HG03469 (cell line): ENCODE results near the gene HSD17B12.

Experiments used
- ATAC-seq: cut with Tn5 transposase; IDR thresholded peaks from one replicate; pipeline ENCODE4 v1.9.1; 2021; ENCODE audit warnings: mild to moderate bottlenecking, moderate library complexity, moderate number of reproducible peaks; ENCODE audit not compliant: unreplicated experiment

The HSD17B12 gene

DNA sequence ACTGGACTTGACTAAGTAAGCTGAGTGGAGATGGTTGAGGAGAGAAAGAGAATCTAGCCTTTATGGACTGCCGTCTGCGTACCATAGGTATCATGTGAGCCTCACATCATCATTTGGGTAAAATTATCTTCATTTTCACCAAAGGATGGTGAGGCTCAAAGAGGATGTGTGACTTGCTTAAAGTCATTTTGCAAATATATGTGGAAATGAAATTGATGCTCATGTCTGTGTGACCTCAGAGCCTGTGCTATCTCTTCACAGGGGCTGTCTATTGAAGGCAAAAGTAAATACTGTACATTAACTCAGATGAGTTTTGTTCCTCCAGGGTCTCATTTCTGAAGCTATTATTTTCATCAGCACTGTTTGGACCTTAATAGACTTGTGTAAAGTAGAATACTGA lies 116.8 kb downstream of the HSD17B12 start:
- ATAC-seq, result no peak

DNA sequence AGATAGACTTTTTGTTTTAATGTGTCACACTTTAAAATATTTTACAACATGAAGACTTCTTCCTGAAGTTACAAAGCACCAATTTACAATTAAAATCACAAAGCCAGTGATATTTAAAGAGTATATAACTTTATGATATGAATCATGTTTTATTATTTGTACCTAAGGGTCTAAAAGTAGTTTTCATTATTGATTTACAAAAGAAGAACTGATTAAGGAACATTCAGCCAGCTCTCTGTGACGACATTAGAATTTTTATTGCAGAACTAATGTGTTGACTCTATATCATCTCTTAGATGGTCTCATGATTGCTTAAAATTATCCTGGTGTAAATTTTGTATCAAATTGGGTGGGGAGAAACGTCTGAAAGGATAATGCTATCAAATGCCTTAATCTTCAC lies 117.3 kb downstream of the HSD17B12 start:
- no peak for ATAC-seq

DNA sequence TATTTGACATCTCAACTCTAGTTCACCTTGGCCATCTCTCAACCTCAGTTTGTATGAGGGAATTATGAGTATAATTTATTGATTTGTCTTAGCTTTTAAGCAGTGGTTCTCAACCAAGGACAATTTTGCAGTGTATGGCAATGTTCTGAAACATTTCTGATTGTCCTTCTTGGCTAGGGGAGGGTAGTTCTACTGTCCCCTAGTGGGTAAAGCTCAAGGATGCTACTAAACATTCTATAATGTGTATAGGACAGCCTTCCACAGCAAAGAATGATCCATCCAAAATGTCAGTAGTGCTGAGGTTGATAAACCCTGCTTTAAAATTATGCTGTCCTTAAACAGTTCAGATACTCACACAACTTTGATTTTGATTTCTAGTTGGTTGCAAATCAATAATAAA lies 122.0 kb downstream of the HSD17B12 start:
- no peak for ATAC-seq

DNA sequence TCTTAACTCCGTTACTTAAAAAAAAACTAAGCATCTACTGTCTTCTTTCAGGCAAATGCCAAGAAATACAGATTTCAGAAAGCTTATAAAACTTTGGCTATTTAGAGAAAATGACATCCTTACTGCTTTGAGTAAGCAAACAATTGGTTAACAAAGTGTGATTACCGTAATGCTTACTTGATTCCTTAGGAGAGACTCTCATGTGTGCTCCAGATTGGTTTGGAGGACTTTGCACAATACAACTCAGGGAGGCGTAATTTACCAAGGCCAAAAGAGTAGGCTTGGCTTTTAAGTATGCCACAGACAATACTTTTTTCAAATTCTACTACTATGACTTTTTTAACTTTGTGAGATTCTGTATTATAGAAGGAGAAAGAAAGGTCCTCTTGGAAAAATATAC lies 123.2 kb downstream of the HSD17B12 start:
- no peak for ATAC-seq

DNA sequence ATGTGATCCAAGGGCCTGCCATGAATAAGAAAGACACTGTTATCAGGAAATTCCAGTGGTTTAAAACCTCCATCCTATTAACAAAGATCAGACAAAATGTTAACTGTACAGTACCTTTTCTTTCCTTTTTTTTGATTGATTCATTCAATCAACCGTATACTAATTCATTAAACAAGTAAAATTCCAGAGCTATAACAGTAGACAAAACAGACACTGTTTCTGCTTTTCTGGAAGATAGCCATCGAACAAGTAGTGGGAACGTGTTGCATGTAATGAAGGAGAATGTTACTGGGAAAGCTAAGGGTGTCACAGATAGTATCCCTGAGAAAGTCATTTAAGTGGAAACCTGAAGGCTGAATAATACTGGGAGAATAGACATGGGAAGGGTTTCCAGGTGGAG lies 126.4 kb downstream of the HSD17B12 start:
- ATAC-seq, result no peak

DNA sequence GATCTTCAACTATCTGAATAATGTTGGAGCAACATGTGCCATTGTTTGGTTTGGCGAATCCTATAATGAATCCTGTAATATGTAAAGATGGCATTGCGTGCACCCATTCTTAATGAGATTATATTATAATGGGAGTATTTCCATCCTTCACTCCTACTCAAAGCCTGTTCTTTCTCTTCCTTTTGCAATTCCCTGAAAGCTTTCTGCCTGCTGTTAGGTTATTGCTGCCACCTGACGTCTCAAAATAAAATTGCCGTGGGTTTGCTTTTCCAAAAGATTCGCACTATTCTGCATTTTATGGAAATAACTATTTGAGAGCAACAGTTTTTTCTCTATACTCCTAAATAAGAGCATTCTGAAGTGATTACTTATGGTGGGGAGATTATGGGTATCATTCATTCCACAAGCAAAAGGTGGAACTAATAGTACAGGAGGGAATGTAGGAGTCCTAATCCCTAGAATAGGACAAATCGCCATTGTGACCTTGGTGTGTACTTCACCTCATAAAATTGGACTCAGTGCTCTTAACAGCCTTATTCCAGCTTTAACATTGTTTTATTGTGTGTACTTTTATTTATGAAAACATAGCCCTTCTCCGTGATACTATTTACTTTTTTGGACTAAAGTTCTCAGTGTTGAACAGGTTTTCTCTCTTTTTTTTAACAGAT lies 130.5 kb downstream of the HSD17B12 start:
- no peak for ATAC-seq

DNA sequence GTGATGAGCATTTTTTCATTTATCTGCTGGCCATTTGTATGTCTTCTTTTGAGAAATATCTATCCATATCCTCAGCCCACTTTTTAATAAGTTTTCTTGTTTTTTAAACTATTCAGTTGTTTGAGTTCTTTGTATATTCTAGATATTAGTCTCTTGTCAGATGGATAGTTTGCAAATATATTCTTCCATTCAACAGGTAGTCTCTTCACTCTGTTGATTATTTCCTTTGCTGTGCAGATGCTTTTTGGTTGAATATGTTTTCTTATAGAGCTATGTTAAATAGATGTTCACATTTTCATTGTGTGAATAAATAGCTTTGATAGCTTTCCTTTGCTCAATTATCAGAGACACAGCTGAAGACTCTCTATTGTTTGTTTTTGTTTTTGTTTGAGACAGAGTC lies 131.9 kb downstream of the HSD17B12 start:
- ATAC-seq, result no peak

DNA sequence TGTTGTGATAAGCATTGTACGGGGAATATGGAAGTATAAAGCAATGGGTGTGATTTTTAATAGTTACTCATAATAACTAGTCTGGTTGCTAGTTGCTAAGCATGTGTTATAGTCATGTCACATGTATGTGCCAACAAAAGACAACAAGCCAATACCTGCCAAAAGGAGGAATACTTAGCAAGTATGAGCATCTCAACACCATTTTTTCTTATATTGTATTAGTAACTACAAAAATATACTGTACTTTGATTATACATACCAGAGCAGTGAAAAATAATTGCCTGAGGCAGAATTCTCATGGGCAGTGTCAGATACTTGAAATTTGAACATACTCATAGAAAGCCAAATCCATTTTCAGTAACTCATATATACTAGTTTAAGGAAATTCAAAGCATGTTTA lies 137.7 kb downstream of the HSD17B12 start:
- ATAC-seq, result no peak

DNA sequence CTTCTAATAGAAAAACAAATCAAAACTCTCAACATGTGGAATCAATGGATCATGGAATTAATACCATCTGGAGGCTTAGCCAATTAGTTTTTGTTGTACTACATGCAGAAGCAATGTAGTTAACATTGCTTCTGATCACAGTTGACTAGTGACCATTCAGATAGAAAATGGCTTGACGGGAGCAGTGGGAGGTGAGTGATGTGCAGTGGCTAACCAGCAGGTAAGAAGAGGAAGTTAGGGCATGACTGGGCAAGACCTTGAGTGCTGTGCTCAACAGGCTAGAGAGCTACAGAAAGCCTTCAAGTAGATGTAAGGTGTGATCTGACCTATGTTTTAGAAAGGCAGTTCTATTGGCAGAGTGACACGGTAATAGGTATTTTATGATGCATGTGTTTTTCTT lies 139.4 kb downstream of the HSD17B12 start:
- no peak for ATAC-seq

DNA sequence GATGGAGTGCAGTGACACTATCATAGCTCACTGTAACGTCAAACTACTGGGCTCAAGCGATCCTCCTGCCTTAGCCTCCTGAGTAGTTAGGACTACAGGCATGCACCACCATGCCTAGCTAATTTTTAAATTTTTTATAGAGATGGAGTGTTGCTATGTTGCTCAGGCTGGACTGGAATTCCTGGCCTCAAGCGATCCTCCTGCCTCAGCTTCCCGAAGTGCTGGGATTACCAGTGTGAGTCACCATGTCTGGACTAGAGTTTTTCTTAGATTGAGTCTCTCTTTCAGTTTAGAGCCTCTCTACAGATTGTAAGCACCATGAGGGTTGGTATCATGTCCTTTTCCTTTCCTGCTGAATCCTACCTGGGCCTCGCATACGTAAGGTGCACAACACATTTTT lies 142.8 kb downstream of the HSD17B12 start:
- no peak for ATAC-seq

DNA sequence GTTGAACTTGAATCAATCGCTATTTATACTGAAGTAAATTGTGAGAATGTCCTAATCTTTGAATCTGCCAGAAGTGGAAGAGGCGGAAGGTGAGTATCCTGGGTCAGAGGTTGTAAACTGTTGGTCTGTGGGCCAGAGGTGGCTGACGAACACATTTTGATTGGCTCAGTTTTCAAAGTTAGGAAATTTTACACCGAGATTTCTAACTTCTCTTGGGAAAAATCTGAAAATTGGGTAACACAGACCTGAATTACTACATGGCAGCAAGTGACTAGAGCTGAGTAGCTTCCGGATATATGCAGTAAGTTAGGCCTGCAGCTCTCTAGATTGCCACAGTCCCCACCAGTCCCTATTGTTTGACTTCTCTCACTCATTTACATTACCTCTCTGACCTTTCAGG lies 143.3 kb downstream of the HSD17B12 start:
- no peak for ATAC-seq

DNA sequence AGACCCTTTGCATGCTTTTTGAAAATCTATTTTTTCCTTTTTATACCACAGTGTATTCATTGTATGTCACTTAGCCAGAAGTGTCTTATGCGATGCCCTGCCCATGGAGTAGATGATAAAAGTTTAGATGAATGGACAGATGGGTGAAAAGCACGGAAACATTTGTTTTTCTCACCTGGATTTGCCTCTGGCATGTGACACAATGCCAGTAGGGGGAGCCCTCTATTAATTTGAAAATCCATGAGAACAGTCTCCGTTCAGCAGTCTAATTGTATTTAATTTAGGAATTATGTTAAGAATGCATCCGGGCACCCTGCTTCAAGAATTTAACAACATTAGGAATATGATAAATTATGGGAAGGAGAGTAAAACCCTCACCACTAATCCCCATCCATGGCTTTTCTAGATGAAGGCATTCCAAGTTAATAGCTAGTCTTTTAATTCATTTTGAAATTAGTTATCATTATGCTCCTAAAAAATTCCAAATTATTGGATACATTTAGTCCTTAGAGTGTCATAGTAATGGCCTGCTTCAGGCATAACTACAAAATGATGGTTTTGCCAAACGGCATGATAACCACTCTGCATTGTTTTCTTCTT lies 144.8 kb downstream of the HSD17B12 start:
- no peak for ATAC-seq

DNA sequence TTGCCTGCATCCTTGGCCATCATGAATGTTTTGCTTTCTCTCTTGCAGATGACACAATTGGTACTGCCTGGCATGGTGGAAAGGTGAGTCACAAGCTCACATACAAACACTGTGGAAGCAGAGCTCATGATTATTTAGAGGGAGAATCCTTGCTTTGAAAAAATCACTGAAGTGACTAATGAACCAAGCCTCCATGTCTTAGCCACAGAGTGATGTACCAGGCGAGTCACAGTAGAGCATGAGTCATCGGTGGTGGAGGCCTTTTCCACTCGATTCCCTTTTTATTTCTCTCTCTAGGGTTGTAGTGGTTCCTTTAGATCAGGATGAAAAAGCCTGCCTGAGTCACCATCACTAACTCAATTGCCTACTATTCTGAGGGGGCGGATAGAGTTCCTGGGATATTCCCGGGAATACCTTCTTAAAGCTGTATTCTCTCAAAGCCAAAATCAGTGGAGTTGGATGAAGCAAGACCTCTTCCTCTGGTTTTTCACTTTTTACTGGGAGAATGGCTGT lies 150.4 kb downstream of the HSD17B12 start:
- ATAC-seq, result no peak

DNA sequence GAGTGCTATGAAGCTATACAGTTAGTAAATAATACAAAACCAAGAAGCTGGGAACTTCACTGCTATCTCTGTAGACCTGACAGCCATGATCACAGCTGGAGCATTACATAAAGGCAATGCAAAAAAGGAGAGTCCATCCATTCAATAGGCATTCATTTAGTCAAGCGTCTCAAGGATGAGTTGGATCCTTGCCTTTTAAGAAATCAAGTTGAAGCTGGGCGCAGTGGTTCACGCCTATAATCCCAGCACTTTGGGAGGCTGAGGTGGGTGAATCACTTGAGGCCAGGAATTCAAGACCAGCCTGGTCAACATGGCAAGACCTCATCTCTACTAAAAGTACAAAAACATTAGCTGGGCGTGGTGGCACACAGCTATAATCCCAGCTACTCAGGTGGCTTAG lies 152.0 kb downstream of the HSD17B12 start:
- no peak for ATAC-seq

DNA sequence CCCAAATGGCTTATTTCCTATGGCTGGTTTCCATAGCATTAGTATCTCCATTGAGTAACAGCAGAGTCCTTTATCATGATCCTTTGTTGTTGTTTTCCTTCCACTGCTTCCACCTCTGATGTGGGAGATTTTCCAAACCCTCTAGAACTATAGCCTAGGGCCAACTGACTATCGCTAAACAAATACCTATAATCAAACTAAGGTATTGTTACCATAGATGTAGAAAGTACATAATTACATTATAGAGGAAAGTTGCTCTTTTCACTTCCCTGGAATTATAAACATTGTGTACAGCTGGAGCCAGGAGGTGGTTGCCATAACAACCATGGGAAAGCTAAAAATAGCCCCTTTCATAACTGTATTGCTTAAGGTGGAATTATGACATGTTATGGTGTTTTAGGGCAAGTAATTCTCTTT lies 153.1 kb downstream of the HSD17B12 start:
- no peak for ATAC-seq

DNA sequence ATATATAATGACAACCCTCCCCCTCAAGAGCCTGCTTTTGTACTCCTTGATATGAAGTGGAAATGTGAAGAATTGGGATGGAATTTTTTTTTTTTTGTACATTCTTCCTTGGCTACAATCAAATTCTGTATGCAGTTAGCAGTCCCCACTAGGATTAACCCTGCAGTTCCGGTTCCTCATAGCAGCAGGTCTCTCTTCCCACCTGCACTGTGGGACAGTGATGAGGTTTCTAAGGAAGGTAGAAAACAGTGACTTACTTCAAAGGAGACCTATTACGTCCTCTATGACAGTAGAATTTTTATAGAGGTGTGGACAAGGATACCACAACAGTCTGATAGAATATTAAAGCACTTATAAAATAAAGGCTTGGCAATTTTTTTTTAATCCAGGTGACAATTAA lies 153.7 kb downstream of the HSD17B12 start:
- ATAC-seq, result no peak

DNA sequence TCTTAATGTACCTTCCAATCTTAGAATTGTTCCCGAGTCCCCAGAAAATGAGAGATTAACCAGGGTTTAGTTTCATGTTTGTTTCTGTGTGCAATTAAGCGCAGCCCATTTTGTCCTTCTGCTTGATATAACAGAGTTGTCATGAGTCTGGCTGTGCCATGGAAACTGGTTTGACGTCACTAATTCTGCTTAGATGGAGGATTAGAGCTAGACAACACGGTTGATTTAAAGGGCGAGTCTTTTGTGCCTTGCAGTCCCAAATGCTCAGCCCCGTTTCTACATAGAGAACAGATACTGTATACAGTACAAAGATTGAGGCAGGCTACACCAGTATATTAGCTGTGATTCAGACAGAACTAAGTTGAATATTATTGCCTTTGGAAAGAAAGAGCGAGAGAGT lies 154.6 kb downstream of the HSD17B12 start:
- ATAC-seq, result no peak

DNA sequence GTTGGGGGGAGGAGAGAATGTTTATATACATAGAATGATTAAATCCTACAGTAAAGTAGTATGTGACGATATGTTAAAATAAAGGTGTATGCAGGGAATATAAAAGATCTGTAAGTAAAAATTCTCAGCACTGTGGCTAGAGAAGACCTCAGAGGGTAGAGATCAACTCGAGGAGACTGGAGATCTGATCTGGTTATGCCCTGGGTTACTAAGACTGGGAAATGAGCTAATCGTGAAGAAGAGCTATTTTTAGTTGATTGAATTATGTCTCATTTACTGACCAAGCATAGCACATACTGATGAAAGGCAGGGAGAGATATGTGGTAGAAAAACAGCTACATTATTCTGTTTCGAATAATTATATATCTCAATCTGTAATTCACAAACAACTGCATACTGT lies 157.3 kb downstream of the HSD17B12 start:
- ATAC-seq, result no peak

DNA sequence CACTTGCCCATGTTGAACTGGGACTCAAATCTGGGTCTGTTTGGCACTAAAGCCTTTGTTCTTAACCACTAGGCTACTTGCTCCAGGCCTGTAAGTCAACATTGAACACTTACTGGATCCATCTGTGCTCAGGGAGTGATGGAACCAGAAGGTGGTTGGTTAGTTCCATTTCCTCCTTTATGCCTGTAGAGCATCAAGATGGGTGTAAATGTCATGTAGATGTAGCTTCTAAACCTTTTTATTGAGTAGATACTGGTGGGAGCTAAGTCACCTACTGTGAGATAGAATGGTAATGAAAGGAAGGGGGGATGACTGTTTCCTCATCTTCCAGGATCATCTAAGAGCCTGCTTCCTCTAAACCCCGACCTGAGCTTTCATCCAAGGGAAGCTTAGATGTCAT lies 161.5 kb downstream of the HSD17B12 start:
- no peak for ATAC-seq

DNA sequence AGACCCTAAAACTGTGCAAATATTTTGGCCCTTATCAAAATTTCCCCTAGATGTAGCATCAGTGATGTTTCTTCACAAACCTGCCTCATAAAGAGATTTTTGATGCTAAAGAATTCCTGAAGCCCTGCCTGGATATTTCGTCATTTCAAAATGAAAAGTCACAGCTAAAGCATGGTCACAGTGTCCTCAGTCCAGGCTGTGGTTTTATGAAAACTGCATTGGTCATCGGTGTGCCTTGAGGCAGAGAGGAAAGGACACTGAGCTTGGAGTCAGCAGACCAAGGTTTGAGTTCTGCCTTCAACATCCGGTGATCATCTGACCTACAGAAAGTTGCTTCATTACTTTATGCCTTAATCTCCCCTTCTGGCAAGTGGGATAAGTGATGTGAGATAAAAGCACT lies 165.3 kb downstream of the HSD17B12 start:
- no peak for ATAC-seq

DNA sequence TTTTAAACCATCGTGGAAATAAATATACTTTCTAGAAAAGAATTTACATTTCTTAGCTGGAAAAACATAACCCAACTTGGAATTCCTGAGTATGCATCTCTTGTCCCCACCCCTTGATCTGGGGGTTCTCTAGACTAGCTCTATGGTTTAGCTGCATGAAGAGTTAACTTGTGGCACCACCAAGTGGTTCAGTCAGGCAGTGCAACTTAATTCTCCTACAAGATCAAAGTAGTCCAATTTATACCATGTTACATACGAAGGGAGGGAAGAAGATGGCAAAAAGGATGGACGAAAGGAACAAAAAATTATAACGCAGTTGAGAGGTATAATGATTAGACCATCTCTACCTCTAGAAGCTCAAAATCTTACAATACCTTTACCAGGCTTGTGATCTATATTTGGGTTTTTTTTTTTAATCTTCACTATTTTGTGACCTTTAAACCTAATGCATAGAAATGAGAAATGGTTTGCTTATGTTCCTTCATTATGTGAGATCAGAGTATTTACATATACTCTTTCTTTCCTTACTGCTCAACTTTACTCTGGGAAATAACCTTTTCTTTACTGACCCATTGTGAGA lies 171.6 kb downstream of the HSD17B12 start:
- ATAC-seq, result peak; percentile 85

DNA sequence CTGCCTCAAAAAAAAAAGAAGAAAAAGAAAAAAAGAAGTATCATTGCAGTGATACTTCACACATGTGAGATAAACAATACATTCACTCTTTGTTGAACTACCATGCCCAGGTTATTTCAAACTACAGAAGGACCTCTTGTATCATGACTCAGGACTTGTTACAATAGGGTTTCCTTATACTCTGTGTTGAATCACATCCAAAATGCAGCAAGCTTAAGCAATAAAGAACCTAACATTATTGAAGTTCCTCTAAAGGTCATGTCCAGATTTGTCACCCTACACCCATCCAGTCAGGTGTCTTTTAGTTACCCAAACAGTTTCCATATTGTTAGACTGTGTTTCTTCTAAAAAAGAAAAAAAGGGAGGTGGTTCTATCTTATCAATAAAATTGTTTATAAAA lies 173.2 kb downstream of the HSD17B12 start:
- ATAC-seq, result no peak
